Vagina (tissue), 2 donors: ENCODE data around the gene BCR.

Source experiments
- POLR2A ChIP-seq, 2 donors: fragments of 450-650 bp; IDR thresholded peaks; one replicate each; pipeline ENCODE4 v1.6.1; 2017; ENCODE audit warnings: antibody characterized with exemption in 2 of 2, mild to moderate bottlenecking in 2 of 2, moderate library complexity in 2 of 2
- POLR2AphosphoS5 ChIP-seq, 2 donors: sonication (generic); formaldehyde crosslinking; IDR thresholded peaks; one replicate each; pipeline ENCODE4 v1.9.0; 2017; ENCODE audit warnings: antibody characterized with exemption in 2 of 2, mild to moderate bottlenecking in 2 of 2, low read depth in 1 of 2; ENCODE audit not compliant: insufficient read depth in 1 of 2
- TF ChIP-seq, protein P1 (sequence below), 3 experiments: fragments of 450-650 bp in 2 of 3; fragments of 200-600 bp in 1 of 3; sonication (generic) in 1 of 3; IDR thresholded peaks; one replicate each; pipeline ENCODE4 v1.5.1; 2017 to 2019; ENCODE audit warnings: antibody characterized with exemption in 3 of 3, mild to moderate bottlenecking in 2 of 3, moderate library complexity in 2 of 3

DNA sequence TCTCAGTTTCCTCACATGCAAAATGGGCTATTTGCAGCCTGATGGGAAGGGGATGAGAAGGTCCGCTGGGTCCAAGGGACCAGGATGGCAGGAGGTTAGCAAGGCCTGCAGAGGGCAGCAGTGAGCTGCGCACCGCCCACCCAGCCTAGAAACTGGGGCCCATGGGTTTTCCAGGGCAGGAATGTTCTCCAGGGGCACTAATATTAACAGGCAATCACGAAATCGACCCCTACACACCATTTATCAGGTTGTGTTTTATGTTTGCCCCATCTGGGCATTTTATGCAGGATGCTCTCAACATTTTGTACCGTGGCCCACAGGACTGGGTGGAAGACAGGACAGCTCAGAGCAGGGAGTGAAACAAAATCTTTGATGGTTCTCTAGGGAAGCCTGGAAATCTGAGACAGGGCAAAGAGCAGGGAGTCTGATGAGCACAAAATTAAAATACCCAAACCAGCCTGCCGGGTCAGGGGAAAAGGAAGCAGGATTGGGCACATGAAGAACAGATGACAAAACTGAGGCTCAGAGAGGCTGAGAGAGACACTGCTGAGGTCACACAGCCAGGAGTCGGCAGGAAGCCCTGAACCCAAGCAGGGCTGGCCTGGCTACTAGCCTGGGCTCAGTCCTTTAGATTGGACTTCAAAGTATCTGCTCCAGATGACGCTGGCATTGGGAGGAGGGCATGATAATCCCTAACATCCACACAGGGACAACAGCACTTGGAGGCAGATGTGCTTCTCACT, 1.6 kb upstream of the BCR start:
- TF ChIP-seq POLR2A (IDR thresholded peaks at IDR 0.05) (no peak), POLR2AphosphoS5 (IDR thresholded peaks at IDR 0.05; ENCODE audit: insufficient read depth in 1 of 2, low read depth in 1 of 2) (peak in 1 of 2 donors; percentile 31)
- TF ChIP-seq, protein P1, sequence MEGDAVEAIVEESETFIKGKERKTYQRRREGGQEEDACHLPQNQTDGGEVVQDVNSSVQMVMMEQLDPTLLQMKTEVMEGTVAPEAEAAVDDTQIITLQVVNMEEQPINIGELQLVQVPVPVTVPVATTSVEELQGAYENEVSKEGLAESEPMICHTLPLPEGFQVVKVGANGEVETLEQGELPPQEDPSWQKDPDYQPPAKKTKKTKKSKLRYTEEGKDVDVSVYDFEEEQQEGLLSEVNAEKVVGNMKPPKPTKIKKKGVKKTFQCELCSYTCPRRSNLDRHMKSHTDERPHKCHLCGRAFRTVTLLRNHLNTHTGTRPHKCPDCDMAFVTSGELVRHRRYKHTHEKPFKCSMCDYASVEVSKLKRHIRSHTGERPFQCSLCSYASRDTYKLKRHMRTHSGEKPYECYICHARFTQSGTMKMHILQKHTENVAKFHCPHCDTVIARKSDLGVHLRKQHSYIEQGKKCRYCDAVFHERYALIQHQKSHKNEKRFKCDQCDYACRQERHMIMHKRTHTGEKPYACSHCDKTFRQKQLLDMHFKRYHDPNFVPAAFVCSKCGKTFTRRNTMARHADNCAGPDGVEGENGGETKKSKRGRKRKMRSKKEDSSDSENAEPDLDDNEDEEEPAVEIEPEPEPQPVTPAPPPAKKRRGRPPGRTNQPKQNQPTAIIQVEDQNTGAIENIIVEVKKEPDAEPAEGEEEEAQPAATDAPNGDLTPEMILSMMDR (IDR thresholded peaks at IDR 0.05), result peak; percentile 86 to 94 (median 89)
